HG03159 (cell line): ENCODE measurements around the gene BLTP3A.
"Not testable (repeated sequence)": the region's sequence is repeated elsewhere in the genome, so short reads cannot be mapped to it uniquely, and the experiment has no call there.

Source experiments
- ATAC-seq: cut with Tn5 transposase; IDR thresholded peaks from one replicate; pipeline ENCODE4 v1.9.1; 2021; ENCODE audit warnings: mild to moderate bottlenecking, moderate library complexity; ENCODE audit not compliant: unreplicated experiment

Gene BLTP3A

GRCh38 chr6:34788111-34788510 is 3.8 kb upstream of the BLTP3A start:
- ATAC-seq: no peak

- peak; percentile 33 for ATAC-seq
Measured at GRCh38 chr6:34791164-34791700, 651 bp upstream of the BLTP3A start.

- ATAC-seq: peak; percentile 18
Measured at GRCh38 chr6:34792605-34793500, 970 bp downstream of the BLTP3A start.

GRCh38 chr6:34793877-34794276 is 2.0 kb downstream of the BLTP3A start:
- ATAC-seq: no peak

GRCh38 chr6:34795836-34796425 is 4.0 kb downstream of the BLTP3A start:
- no peak for ATAC-seq

GRCh38 chr6:34798057-34798456 is 6.2 kb downstream of the BLTP3A start:
- ATAC-seq: no peak

- no peak for ATAC-seq
Measured at GRCh38 chr6:34799547-34799946, 7.7 kb downstream of the BLTP3A start.

GRCh38 chr6:34804543-34804942 is 12.7 kb downstream of the BLTP3A start:
- no peak for ATAC-seq

- ATAC-seq: not testable (repeated sequence)
Measured at GRCh38 chr6:34805074-34805473, 13.2 kb downstream of the BLTP3A start.

GRCh38 chr6:34806738-34807453 is 15.0 kb downstream of the BLTP3A start:
- no peak for ATAC-seq

- not testable (repeated sequence) for ATAC-seq
Measured at GRCh38 chr6:34808473-34808872, 16.6 kb downstream of the BLTP3A start.

- ATAC-seq: not testable (repeated sequence)
Measured at GRCh38 chr6:34809419-34809818, 17.5 kb downstream of the BLTP3A start.

GRCh38 chr6:34810017-34810882 is 18.4 kb downstream of the BLTP3A start:
- no peak for ATAC-seq

GRCh38 chr6:34810936-34811632 is 19.2 kb downstream of the BLTP3A start:
- peak; percentile 80 for ATAC-seq

GRCh38 chr6:34813028-34813713 is 21.3 kb downstream of the BLTP3A start:
- no peak for ATAC-seq

GRCh38 chr6:34816635-34817301 is 24.9 kb downstream of the BLTP3A start:
- ATAC-seq: no peak

- ATAC-seq: no peak
Measured at GRCh38 chr6:34817446-34817845, 25.6 kb downstream of the BLTP3A start.

GRCh38 chr6:34818872-34819570 is 27.1 kb downstream of the BLTP3A start:
- not testable (repeated sequence) for ATAC-seq
